Measurements from ENCODE around the gene FAM200C. TPM values are rescaled to one million over a fixed set of nuclear protein-coding genes. Genes with fewer than 3 reads are reported as not detected.

The FAM200C gene
- total and polyA plus RNA-seq, 2 donors (not counting 1 experiment from before 2014, with no cell fraction given): 4.0 to 5.3 TPM

GRCh38 chr5:160375701-160376100, 24.2 kb downstream of the FAM200C start:
- no peak overlapping the region for H3K27ac ChIP-seq (ENCODE audit: insufficient read depth, low read length)
- H2AFZ ChIP-seq (ENCODE audit: low read length): no peak overlapping the region
- no peak overlapping the region for H3K4me2 ChIP-seq (ENCODE audit: extremely low read depth, insufficient read depth, low read length)
- no peak overlapping the region for H3K4me3 ChIP-seq (replicated peaks in 1 of 4; ENCODE audit: control extremely low read depth in 1 of 4, insufficient read depth in 1 of 4, low read depth in 3 of 4, low read length in 4 of 4)
- no peak overlapping the region for H3K9ac ChIP-seq (ENCODE audit: insufficient read depth, low read length)
- H3K4me1 ChIP-seq (ENCODE audit: control insufficient read depth, extremely low read depth, insufficient read depth, low read length): peaks cover 4% of the 10 kb centered on the region
- no peaks in the 10 kb centered on the region for H3K27me3 ChIP-seq (ENCODE audit: control insufficient read depth, insufficient read depth, low read length)
- no peaks in the 10 kb centered on the region for H3K79me2 ChIP-seq (ENCODE audit: control insufficient read depth, insufficient read depth, low read length)
- H4K20me1 ChIP-seq (ENCODE audit: control insufficient read depth, extremely low read depth, insufficient read depth, low read length): no peaks in the 10 kb centered on the region
- H3K36me3 ChIP-seq (ENCODE audit: control insufficient read depth, insufficient read depth, low read length): no peaks in the 10 kb centered on the region
- no peaks in the 10 kb centered on the region for H3K9me3 ChIP-seq (ENCODE audit: control insufficient read depth, insufficient read depth, low read depth, low read length)
- no peak for DNase-seq (ENCODE audit: low read depth in 2 of 2)
- TF ChIP-seq EZH2 (IDR thresholded peaks at IDR 0.05; ENCODE audit: low read length, missing control alignments): no peak
- TF ChIP-seq, protein P1, sequence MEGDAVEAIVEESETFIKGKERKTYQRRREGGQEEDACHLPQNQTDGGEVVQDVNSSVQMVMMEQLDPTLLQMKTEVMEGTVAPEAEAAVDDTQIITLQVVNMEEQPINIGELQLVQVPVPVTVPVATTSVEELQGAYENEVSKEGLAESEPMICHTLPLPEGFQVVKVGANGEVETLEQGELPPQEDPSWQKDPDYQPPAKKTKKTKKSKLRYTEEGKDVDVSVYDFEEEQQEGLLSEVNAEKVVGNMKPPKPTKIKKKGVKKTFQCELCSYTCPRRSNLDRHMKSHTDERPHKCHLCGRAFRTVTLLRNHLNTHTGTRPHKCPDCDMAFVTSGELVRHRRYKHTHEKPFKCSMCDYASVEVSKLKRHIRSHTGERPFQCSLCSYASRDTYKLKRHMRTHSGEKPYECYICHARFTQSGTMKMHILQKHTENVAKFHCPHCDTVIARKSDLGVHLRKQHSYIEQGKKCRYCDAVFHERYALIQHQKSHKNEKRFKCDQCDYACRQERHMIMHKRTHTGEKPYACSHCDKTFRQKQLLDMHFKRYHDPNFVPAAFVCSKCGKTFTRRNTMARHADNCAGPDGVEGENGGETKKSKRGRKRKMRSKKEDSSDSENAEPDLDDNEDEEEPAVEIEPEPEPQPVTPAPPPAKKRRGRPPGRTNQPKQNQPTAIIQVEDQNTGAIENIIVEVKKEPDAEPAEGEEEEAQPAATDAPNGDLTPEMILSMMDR (conservative IDR thresholded peaks at IDR 0.05 in 1 of 2, IDR thresholded peaks at IDR 0.05 in 1 of 2; ENCODE audit: low read depth in 1 of 2, low read length in 2 of 2): no peak

- no peak overlapping the region for H3K27ac ChIP-seq (ENCODE audit: insufficient read depth, low read length)
These were observed 24.7 kb downstream of the FAM200C start for GRCh38 chr5:160375166-160375565.

GRCh38 chr5:160371294-160371693, 28.6 kb downstream of the FAM200C start:
- DNase-seq (ENCODE audit: low read depth in 2 of 2): no peak
- Histone ChIP-seq H3K4me3 (replicated peaks in 1 of 4; ENCODE audit: control extremely low read depth in 1 of 4, insufficient read depth in 1 of 4, low read depth in 3 of 4, low read length in 4 of 4) (no peak overlapping the region), H3K27me3 (ENCODE audit: control insufficient read depth, insufficient read depth, low read length) (no peaks in the 10 kb centered on the region)

More at GRCh38 chr5:160375166-160375565, 24.7 kb downstream of the FAM200C start:
- Histone ChIP-seq H3K79me2 (ENCODE audit: control insufficient read depth, insufficient read depth, low read length) (no peaks in the 10 kb centered on the region), H3K4me3 (replicated peaks in 1 of 4; ENCODE audit: control extremely low read depth in 1 of 4, insufficient read depth in 1 of 4, low read depth in 3 of 4, low read length in 4 of 4) (no peak overlapping the region), H3K9me3 (ENCODE audit: control insufficient read depth, insufficient read depth, low read depth, low read length) (no peaks in the 10 kb centered on the region), H3K9ac (ENCODE audit: insufficient read depth, low read length) (no peak overlapping the region), H2AFZ (ENCODE audit: low read length) (no peak overlapping the region), H3K4me2 (ENCODE audit: extremely low read depth, insufficient read depth, low read length) (no peak overlapping the region), H3K27me3 (ENCODE audit: control insufficient read depth, insufficient read depth, low read length) (no peaks in the 10 kb centered on the region), H4K20me1 (ENCODE audit: control insufficient read depth, extremely low read depth, insufficient read depth, low read length) (no peaks in the 10 kb centered on the region), H3K36me3 (ENCODE audit: control insufficient read depth, insufficient read depth, low read length) (no peaks in the 10 kb centered on the region), H3K4me1 (ENCODE audit: control insufficient read depth, extremely low read depth, insufficient read depth, low read length) (peaks cover 6% of the 10 kb centered on the region)
- peak in 1 of 2 donors; percentile 39 for DNase-seq (ENCODE audit: low read depth in 2 of 2)
- no peak for TF ChIP-seq EZH2 (IDR thresholded peaks at IDR 0.05; ENCODE audit: low read length, missing control alignments)
- TF ChIP-seq, protein P1 (conservative IDR thresholded peaks at IDR 0.05 in 1 of 2, IDR thresholded peaks at IDR 0.05 in 1 of 2; ENCODE audit: low read depth in 1 of 2, low read length in 2 of 2): no peak

More at GRCh38 chr5:160371294-160371693, 28.6 kb downstream of the FAM200C start:
- no peak for TF ChIP-seq EZH2 (IDR thresholded peaks at IDR 0.05; ENCODE audit: low read length, missing control alignments)
- TF ChIP-seq, protein P1 (conservative IDR thresholded peaks at IDR 0.05 in 1 of 2, IDR thresholded peaks at IDR 0.05 in 1 of 2; ENCODE audit: low read depth in 1 of 2, low read length in 2 of 2): no peak
- Histone ChIP-seq H4K20me1 (ENCODE audit: control insufficient read depth, extremely low read depth, insufficient read depth, low read length) (no peaks in the 10 kb centered on the region), H2AFZ (ENCODE audit: low read length) (no peak overlapping the region), H3K79me2 (ENCODE audit: control insufficient read depth, insufficient read depth, low read length) (no peaks in the 10 kb centered on the region), H3K36me3 (ENCODE audit: control insufficient read depth, insufficient read depth, low read length) (no peaks in the 10 kb centered on the region), H3K4me2 (ENCODE audit: extremely low read depth, insufficient read depth, low read length) (no peak overlapping the region), H3K9ac (ENCODE audit: insufficient read depth, low read length) (no peak overlapping the region), H3K27ac (ENCODE audit: insufficient read depth, low read length) (no peak overlapping the region), H3K4me1 (ENCODE audit: control insufficient read depth, extremely low read depth, insufficient read depth, low read length) (peaks cover 8% of the 10 kb centered on the region), H3K9me3 (ENCODE audit: control insufficient read depth, insufficient read depth, low read depth, low read length) (no peaks in the 10 kb centered on the region)

Data from fibroblast of lung (primary cell).